A549 (cell line): ENCODE measurements around the gene FARP2. TPM values are rescaled to one million over a fixed set of nuclear protein-coding genes. Genes with fewer than 3 reads are reported as not detected.

Experiments
- ATAC-seq, 2 experiments: fragments of 200-7000 bp in 1 of 2; fragments of >200 bp in 1 of 2; cut with Nextera tagmentation in 1 of 2; cut with Tn5 transposase in 1 of 2; 3 replicates each; pipeline versions ENCODE4 v1.8.0 to v1.9.1; 2018 to 2020; ENCODE audit warnings: mild to moderate bottlenecking in 1 of 2, moderate library complexity in 1 of 2
- CTCF ChIA-PET: fragments of 300-600 bp; sonication (Branson Sonifier 250); formaldehyde crosslinking; extraction: SDS; loops from one replicate; lab custom pipeline; 2021; ENCODE audit warnings: antibody characterized with exemption, inconsistent platforms; lab: Yijun Ruan, JAX
- POLR2A ChIA-PET: fragments of 350-600 bp; formaldehyde crosslinking; extraction: SDS; loops from one replicate; lab custom pipeline; 2021; ENCODE audit warnings: antibody characterized with exemption, inconsistent platforms; lab: Yijun Ruan, JAX
- DNase-seq, 2 experiments: peaks; one replicate each; pipeline versions ENCODE4 v3.0.0 to v3.0.0-alpha.2; 2011 to 2016; ENCODE audit warnings: low read depth in 1 of 2, low spot score in 1 of 2
- FAIRE-seq: peaks from 2 replicates; lab custom pipeline; 2011; peaks lifted over from hg19 to GRCh38; lab: Jason Lieb, UNC
- H3K27ac ChIP-seq, 2 experiments: fragments of >200 bp; sonication (Bioruptor Twin); formaldehyde crosslinking; 3 replicates each; pipeline ENCODE4 v1.5.1; 2016 to 2017
- H3K4me1 ChIP-seq: fragments of >200 bp; sonication (Bioruptor Twin); formaldehyde crosslinking; 3 replicates; pipeline ENCODE4 v1.6.1; 2016
- H3K4me2 ChIP-seq: fragments of >200 bp; sonication (Bioruptor Twin); formaldehyde crosslinking; 3 replicates; pipeline ENCODE4 v1.6.1; 2016
- H3K4me3 ChIP-seq: fragments of >200 bp; sonication (Bioruptor Twin); formaldehyde crosslinking; 3 replicates; pipeline ENCODE4 v1.5.1; 2016
- H3K9me3 ChIP-seq: fragments of >200 bp; sonication (Bioruptor Twin); formaldehyde crosslinking; 3 replicates; pipeline ENCODE4 v1.6.1; 2016
- BCL3 ChIP-seq: fragments of >200 bp; sonication (Bioruptor Twin); formaldehyde crosslinking; IDR thresholded peaks from 3 replicates; pipeline ENCODE4 v1.6.1; 2016
- BHLHE40 ChIP-seq: IDR thresholded peaks from 2 replicates; pipeline ENCODE4 v1.6.1; 2012; ENCODE audit warnings: low read depth, low read length, inconsistent platforms
- CBX8 ChIP-seq: fragments of 200-600 bp; sonication (generic); IDR thresholded peaks from 2 replicates; pipeline ENCODE4 v1.6.1; 2016
- CEBPB ChIP-seq, 2 experiments: fragments of >200 bp in 1 of 2; sonication (Bioruptor Twin) in 1 of 2; formaldehyde crosslinking in 1 of 2; IDR thresholded peaks; 2 replicates each; pipeline ENCODE4 v1.6.1; 2012 to 2016
- HDAC2 ChIP-seq: fragments of 200-600 bp; sonication (generic); IDR thresholded peaks from 2 replicates; pipeline ENCODE4 v1.6.1; 2016
- JUN ChIP-seq, 2 experiments: fragments of >200 bp; sonication (Bioruptor Twin); formaldehyde crosslinking; IDR thresholded peaks; 2 replicates in 1 of 2; 3 replicates in 1 of 2; pipeline ENCODE4 v1.6.1; 2016 to 2017
- JUNB ChIP-seq: fragments of >200 bp; sonication (Bioruptor Twin); formaldehyde crosslinking; IDR thresholded peaks from 2 replicates; pipeline ENCODE4 v1.6.1; 2016
- KDM1A ChIP-seq: fragments of 200-600 bp; sonication (generic); IDR thresholded peaks from 2 replicates; pipeline ENCODE4 v1.6.1; 2016; ENCODE audit warnings: low read depth, mild to moderate bottlenecking
- MAX ChIP-seq: IDR thresholded peaks from 2 replicates; pipeline ENCODE4 v1.6.1; 2012
- MYC ChIP-seq: IDR thresholded peaks from 2 replicates; pipeline ENCODE4 v1.6.1; 2012; ENCODE audit warnings: mild to moderate bottlenecking, inconsistent platforms, low read length, improper control_type of control experiment, borderline replicate concordance
- PBX3 ChIP-seq: IDR thresholded peaks from 2 replicates; pipeline ENCODE4 v1.6.1; 2012
- RAD21 ChIP-seq, 2 experiments: fragments of >200 bp in 1 of 2; sonication (Bioruptor Twin) in 1 of 2; formaldehyde crosslinking in 1 of 2; IDR thresholded peaks in 1 of 2; conservative IDR thresholded peaks in 1 of 2; 2 replicates in 1 of 2; 3 replicates in 1 of 2; pipeline ENCODE4 v1.6.1; 2012 to 2018; ENCODE audit warnings: inconsistent platforms in 1 of 2
- RCOR1 ChIP-seq: fragments of 150-350 bp; IDR thresholded peaks from 2 replicates; pipeline ENCODE4 v1.6.1; 2014; ENCODE audit warnings: antibody characterized with exemption, low read length, low read depth
- RFX5 ChIP-seq: fragments of 450-650 bp; IDR thresholded peaks from 2 replicates; pipeline ENCODE4 v1.7.1; 2014; ENCODE audit warnings: antibody characterized with exemption, mild to moderate bottlenecking, moderate library complexity
- RNF2 ChIP-seq: fragments of 200-600 bp; sonication (generic); IDR thresholded peaks from 2 replicates; pipeline ENCODE4 v1.6.1; 2016; ENCODE audit warnings: low read depth, mild to moderate bottlenecking, antibody characterized with exemption, moderate library complexity, borderline replicate concordance
- ZC3H11A ChIP-seq: fragments of 450-650 bp; IDR thresholded peaks from 2 replicates; pipeline ENCODE4 v1.6.1; 2014; ENCODE audit warnings: antibody characterized with exemption, mild to moderate bottlenecking
- ZNF302 ChIP-seq: fragments of 250-450 bp; sonication (Bioruptor Pico); IDR thresholded peaks from 2 replicates; pipeline ENCODE4 v1.9.0; 2021; ENCODE audit warnings: inconsistent platforms, mild to moderate bottlenecking, moderate library complexity
- ZSCAN20 ChIP-seq: fragments of 250-450 bp; sonication (Bioruptor Pico); IDR thresholded peaks from 2 replicates; pipeline ENCODE4 v1.8.0; 2022; ENCODE audit warnings: mild to moderate bottlenecking, moderate library complexity
- WGBS: methylation state at CpG from one replicate; pipeline ENCODE4 v1.1.6; 2017; ENCODE audit errors: missing lambda C conversion rate; 5-methylcytosine and 5-hydroxymethylcytosine counted together
- polyA plus RNA-seq, 4 experiments: library from polyadenylated mRNA; depleted of rRNA in 3 of 4; stranded (reverse); fragments of >200 nt; fragmentation: RNase III in 1 of 4; extraction: RNeasy Plus Mini Kit Qiagen cat#74134 plus additional on column Dnase treatment in 1 of 4; gene quantifications; 2 replicates in 3 of 4; 3 replicates in 1 of 4; pipeline ENCODE4 v1.2.3, GENCODE V29; 2011 to 2017
- TF ChIP-seq, protein P1 (sequence below): fragments of 250-450 bp; sonication (Bioruptor Pico); IDR thresholded peaks from 2 replicates; pipeline ENCODE4 v1.5.0; 2021; ENCODE audit warnings: mild to moderate bottlenecking, moderate library complexity, borderline replicate concordance
- TF ChIP-seq, protein P2 (sequence below): fragments of >200 bp; sonication (Bioruptor Twin); formaldehyde crosslinking; IDR thresholded peaks from 2 replicates; pipeline ENCODE4 v1.6.1; 2016
- TF ChIP-seq, protein P3 (sequence below): fragments of >200 bp; sonication (Bioruptor Twin); formaldehyde crosslinking; IDR thresholded peaks from 3 replicates; pipeline ENCODE4 v1.5.1; 2016
- TF ChIP-seq, protein P4 (sequence below): fragments of 200-600 bp; sonication (generic); IDR thresholded peaks from 2 replicates; pipeline ENCODE4 v1.6.1; 2016; ENCODE audit warnings: antibody characterized with exemption, mild to moderate bottlenecking, moderate library complexity

Gene FARP2
- polyA plus RNA-seq, 2 of the 4 experiments (the other 2 are of a cell fraction): 17.0 to 29.1 TPM

DNA sequence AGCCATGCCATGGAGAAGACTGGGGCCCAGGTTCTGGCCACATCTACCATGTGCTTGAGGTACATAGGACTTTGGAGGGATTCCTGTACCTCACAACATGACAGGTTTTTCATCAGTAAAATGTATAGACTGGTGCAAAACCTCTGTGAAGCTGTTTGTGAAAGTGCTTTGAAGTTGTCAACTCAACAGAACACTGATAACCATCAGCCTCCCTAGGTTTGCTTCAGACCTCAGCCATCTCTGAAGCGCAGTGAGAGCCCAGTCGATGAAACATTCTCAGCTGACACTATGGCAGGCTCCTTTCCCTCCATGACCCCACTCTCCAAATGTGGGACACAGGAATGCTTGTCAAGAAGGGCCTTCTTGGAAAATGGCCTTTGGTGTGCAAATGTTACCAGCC, 113.7 kb downstream of the FARP2 start (continued):
- TF ChIP-seq, protein P1, sequence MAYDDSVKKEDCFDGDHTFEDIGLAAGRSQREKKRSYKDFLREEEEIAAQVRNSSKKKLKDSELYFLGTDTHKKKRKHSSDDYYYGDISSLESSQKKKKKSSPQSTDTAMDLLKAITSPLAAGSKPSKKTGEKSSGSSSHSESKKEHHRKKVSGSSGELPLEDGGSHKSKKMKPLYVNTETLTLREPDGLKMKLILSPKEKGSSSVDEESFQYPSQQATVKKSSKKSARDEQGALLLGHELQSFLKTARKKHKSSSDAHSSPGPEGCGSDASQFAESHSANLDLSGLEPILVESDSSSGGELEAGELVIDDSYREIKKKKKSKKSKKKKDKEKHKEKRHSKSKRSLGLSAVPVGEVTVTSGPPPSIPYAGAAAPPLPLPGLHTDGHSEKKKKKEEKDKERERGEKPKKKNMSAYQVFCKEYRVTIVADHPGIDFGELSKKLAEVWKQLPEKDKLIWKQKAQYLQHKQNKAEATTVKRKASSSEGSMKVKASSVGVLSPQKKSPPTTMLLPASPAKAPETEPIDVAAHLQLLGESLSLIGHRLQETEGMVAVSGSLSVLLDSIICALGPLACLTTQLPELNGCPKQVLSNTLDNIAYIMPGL (CRISPR knock-in tag): no peak
- no peak for TF ChIP-seq RNF2

DNA sequence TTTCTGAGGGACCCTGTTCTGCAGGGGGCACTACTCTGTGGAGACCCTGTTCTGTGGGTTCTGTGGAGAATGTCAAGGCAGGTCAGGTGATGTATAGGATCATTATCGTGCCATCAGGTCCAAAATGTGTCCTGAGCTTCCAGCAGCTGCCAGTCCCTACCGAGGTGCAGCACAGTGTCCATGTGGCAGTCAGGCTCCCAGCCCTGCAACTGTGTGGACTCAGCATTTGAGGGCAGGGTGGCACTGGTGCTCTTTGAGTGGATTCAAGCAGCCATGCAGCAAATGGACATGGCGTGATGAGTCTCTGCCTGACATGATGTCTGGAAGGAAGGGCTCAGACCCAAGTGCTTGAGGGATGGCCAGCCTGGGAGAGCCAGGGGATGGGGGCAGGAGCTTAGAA, 117.3 kb downstream of the FARP2 start:
- POLR2A ChIA-PET: no interaction called here
- WGBS: 88% methylated on average over 1 of the region's 3 CpGs
- no peak for TF ChIP-seq MYC
- Histone ChIP-seq H3K4me1 (no peaks in the 10 kb centered on the region), H3K4me2 (no peak overlapping the region), H3K9me3 (no peaks in the 10 kb centered on the region), H3K27ac (no peak overlapping the region), H3K4me3 (no peak overlapping the region)
- ATAC-seq: peak in 1 of 2 experiments; percentile 18; a peak in 2 of 6 replicates
- FAIRE-seq: no peak
- CTCF ChIA-PET: no interaction called here
- DNase-seq: no peak

GRCh38 chr2:241475267-241475666, 119.2 kb downstream of the FARP2 start:
- no peak for ATAC-seq
- WGBS: 90% methylated on average over 3 of the region's 3 CpGs

GRCh38 chr2:241478166-241478565, 122.1 kb downstream of the FARP2 start:
- FAIRE-seq (no peak), DNase-seq (no peak), ATAC-seq (no peak)
- CTCF ChIA-PET: interaction anchor here (1.6 kb wide), 1 partner anchor 14 kb away, joined by 3 read pairs; no protein-coding TSS in a partner anchor
- Histone ChIP-seq H3K9me3 (no peaks in the 10 kb centered on the region), H3K4me1 (no peaks in the 10 kb centered on the region), H3K4me2 (no peak overlapping the region), H3K4me3 (no peak overlapping the region), H3K27ac (no peak overlapping the region)
- POLR2A ChIA-PET: no interaction called here
- 78% methylated on average over 8 of the region's 8 CpGs for WGBS
- TF ChIP-seq MAX: no peak
- TF ChIP-seq, protein P2, sequence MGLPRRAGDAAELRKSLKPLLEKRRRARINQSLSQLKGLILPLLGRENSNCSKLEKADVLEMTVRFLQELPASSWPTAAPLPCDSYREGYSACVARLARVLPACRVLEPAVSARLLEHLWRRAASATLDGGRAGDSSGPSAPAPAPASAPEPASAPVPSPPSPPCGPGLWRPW: no peak
- no peak for TF ChIP-seq PBX3
- no peak for TF ChIP-seq CBX8
- no peak for TF ChIP-seq ZSCAN20 (CRISPR knock-in tag)
- TF ChIP-seq CEBPB (IDR thresholded peaks at IDR 0.05): no peak
- no peak for TF ChIP-seq KDM1A
- no peak for TF ChIP-seq RNF2
- no peak for TF ChIP-seq ZNF302 (CRISPR knock-in tag)
- no peak for TF ChIP-seq BCL3
- TF ChIP-seq, protein P3, sequence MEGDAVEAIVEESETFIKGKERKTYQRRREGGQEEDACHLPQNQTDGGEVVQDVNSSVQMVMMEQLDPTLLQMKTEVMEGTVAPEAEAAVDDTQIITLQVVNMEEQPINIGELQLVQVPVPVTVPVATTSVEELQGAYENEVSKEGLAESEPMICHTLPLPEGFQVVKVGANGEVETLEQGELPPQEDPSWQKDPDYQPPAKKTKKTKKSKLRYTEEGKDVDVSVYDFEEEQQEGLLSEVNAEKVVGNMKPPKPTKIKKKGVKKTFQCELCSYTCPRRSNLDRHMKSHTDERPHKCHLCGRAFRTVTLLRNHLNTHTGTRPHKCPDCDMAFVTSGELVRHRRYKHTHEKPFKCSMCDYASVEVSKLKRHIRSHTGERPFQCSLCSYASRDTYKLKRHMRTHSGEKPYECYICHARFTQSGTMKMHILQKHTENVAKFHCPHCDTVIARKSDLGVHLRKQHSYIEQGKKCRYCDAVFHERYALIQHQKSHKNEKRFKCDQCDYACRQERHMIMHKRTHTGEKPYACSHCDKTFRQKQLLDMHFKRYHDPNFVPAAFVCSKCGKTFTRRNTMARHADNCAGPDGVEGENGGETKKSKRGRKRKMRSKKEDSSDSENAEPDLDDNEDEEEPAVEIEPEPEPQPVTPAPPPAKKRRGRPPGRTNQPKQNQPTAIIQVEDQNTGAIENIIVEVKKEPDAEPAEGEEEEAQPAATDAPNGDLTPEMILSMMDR: no peak
- TF ChIP-seq RFX5: no peak
- TF ChIP-seq BHLHE40: no peak
- TF ChIP-seq RAD21 (conservative IDR thresholded peaks at IDR 0.05 in 1 of 2, IDR thresholded peaks at IDR 0.05 in 1 of 2): no peak
- TF ChIP-seq, protein P4, sequence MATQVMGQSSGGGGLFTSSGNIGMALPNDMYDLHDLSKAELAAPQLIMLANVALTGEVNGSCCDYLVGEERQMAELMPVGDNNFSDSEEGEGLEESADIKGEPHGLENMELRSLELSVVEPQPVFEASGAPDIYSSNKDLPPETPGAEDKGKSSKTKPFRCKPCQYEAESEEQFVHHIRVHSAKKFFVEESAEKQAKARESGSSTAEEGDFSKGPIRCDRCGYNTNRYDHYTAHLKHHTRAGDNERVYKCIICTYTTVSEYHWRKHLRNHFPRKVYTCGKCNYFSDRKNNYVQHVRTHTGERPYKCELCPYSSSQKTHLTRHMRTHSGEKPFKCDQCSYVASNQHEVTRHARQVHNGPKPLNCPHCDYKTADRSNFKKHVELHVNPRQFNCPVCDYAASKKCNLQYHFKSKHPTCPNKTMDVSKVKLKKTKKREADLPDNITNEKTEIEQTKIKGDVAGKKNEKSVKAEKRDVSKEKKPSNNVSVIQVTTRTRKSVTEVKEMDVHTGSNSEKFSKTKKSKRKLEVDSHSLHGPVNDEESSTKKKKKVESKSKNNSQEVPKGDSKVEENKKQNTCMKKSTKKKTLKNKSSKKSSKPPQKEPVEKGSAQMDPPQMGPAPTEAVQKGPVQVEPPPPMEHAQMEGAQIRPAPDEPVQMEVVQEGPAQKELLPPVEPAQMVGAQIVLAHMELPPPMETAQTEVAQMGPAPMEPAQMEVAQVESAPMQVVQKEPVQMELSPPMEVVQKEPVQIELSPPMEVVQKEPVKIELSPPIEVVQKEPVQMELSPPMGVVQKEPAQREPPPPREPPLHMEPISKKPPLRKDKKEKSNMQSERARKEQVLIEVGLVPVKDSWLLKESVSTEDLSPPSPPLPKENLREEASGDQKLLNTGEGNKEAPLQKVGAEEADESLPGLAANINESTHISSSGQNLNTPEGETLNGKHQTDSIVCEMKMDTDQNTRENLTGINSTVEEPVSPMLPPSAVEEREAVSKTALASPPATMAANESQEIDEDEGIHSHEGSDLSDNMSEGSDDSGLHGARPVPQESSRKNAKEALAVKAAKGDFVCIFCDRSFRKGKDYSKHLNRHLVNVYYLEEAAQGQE: no peak
- TF ChIP-seq HDAC2: no peak
- no peak for TF ChIP-seq ZC3H11A
- no peak for TF ChIP-seq JUN (IDR thresholded peaks at IDR 0.05)
- TF ChIP-seq JUNB: no peak

More at GRCh38 chr2:241475267-241475666, 119.2 kb downstream of the FARP2 start:
- H3K4me2 ChIP-seq: no peak overlapping the region
- H3K27ac ChIP-seq: no peak overlapping the region
- no peaks in the 10 kb centered on the region for H3K4me1 ChIP-seq
- H3K4me3 ChIP-seq: no peak overlapping the region
- POLR2A ChIA-PET: no interaction called here
- CTCF ChIA-PET: no interaction called here
- DNase-seq (no peak), FAIRE-seq (no peak)
- no peaks in the 10 kb centered on the region for H3K9me3 ChIP-seq
- no peak for TF ChIP-seq RCOR1
